HFFc6 (cell line): Measurements from ENCODE around the gene KCTD10. TPM values are rescaled to one million over a fixed set of nuclear protein-coding genes. Genes with fewer than 3 reads are reported as not detected.
"Not testable (repeated sequence)": the region's sequence is repeated elsewhere in the genome, so short reads cannot be mapped to it uniquely, and the experiment has no call there.

ENCODE experiments used
- DNase-seq: peaks from one replicate; pipeline ENCODE4 v3.0.0-alpha.2; 2018
- H3K27ac Mint-ChIP-seq: 2 replicates; pipeline ENCODE4 v1.8.0; 2020; ENCODE audit warnings: mild to moderate bottlenecking, mixed read lengths
- H3K27me3 Mint-ChIP-seq: 2 replicates; pipeline ENCODE4 v1.8.0; 2021; ENCODE audit warnings: mild to moderate bottlenecking, moderate library complexity, mixed read lengths; ENCODE audit not compliant: insufficient read depth
- H3K36me3 Mint-ChIP-seq: 2 replicates; pipeline ENCODE4 v1.8.0; 2021; ENCODE audit warnings: low read depth, mixed read lengths
- H3K4me1 Mint-ChIP-seq: 2 replicates; pipeline ENCODE4 v1.8.0; 2020; ENCODE audit warnings: low read depth, mixed read lengths
- H3K4me3 Mint-ChIP-seq: 2 replicates; pipeline ENCODE4 v1.8.0; 2020; ENCODE audit warnings: mild to moderate bottlenecking, moderate library complexity, mixed read lengths
- H3K9me3 Mint-ChIP-seq: 2 replicates; pipeline ENCODE4 v1.8.0; 2020; ENCODE audit warnings: mild to moderate bottlenecking, mixed read lengths
- CTCF ChIP-seq: fragments of 200-600 bp; sonication (generic); IDR thresholded peaks from 2 replicates; pipeline ENCODE4 v1.5.0; 2021; ENCODE audit warnings: antibody characterized with exemption, mild to moderate bottlenecking
- total RNA-seq, 6 experiments: library from RNA; stranded (reverse); fragmentation: NEBNext Ultra II Directional; extraction: Animal tissue kit (Norgen Biotek cat#: 25700); gene quantifications; 2 replicates in 1 of 6; 3 replicates in 5 of 6; pipeline ENCODE4 v1.2.3, GENCODE V29; 2021

The KCTD10 gene
- total RNA-seq, 6 experiments from 2014 or later, result 127 to 145 (median 134) TPM

- Mint-ChIP-seq H3K4me1 (no peaks in the 10 kb centered on the region), H3K4me3 (no peak overlapping the region), H3K9me3 (no peaks in the 10 kb centered on the region), H3K27me3 (peaks cover 22% of the 10 kb centered on the region), H3K27ac (no peak overlapping the region), H3K36me3 (no peaks in the 10 kb centered on the region)
- no peak for TF ChIP-seq CTCF
- DNase-seq, result no peak
Measured at GRCh38 chr12:109423392-109423791, 53.7 kb downstream of the KCTD10 start.

GRCh38 chr12:109422251-109422650 lies 54.8 kb downstream of the KCTD10 start:
- no peaks in the 10 kb centered on the region for H3K36me3 Mint-ChIP-seq
- no peak for TF ChIP-seq CTCF
- H3K4me3 Mint-ChIP-seq, result no peak overlapping the region
- no peak for DNase-seq
- no peak overlapping the region for H3K27ac Mint-ChIP-seq
- H3K27me3 Mint-ChIP-seq, result peaks cover 22% of the 10 kb centered on the region
- no peaks in the 10 kb centered on the region for H3K9me3 Mint-ChIP-seq
- no peaks in the 10 kb centered on the region for H3K4me1 Mint-ChIP-seq

- Mint-ChIP-seq H3K4me3 (no peak overlapping the region), H3K27ac (no peak overlapping the region), H3K9me3 (no peaks in the 10 kb centered on the region), H3K27me3 (peaks cover 22% of the 10 kb centered on the region), H3K4me1 (no peaks in the 10 kb centered on the region), H3K36me3 (no peaks in the 10 kb centered on the region)
- no peak for DNase-seq
- TF ChIP-seq CTCF, result no peak
Measured at GRCh38 chr12:109421355-109422087, 55.6 kb downstream of the KCTD10 start.

GRCh38 chr12:109418848-109419480 lies 58.1 kb downstream of the KCTD10 start:
- no peak for TF ChIP-seq CTCF

GRCh38 chr12:109406147-109406546 lies 71.0 kb downstream of the KCTD10 start:
- H3K4me3 Mint-ChIP-seq, H3K9me3 Mint-ChIP-seq, H3K36me3 Mint-ChIP-seq, DNase-seq, H3K4me1 Mint-ChIP-seq, H3K27ac Mint-ChIP-seq: not testable (repeated sequence)
- H3K27me3 Mint-ChIP-seq, result peaks cover 15% of the 10 kb centered on the region

More at GRCh38 chr12:109418848-109419480, 58.1 kb downstream of the KCTD10 start:
- Mint-ChIP-seq H3K4me1 (no peaks in the 10 kb centered on the region), H3K36me3 (no peaks in the 10 kb centered on the region), H3K27me3 (peaks cover 15% of the 10 kb centered on the region), H3K9me3 (no peaks in the 10 kb centered on the region), H3K4me3 (no peak overlapping the region), H3K27ac (no peak overlapping the region)
- DNase-seq, result no peak

- not testable (repeated sequence) for H3K36me3 Mint-ChIP-seq, DNase-seq, H3K27ac Mint-ChIP-seq, H3K9me3 Mint-ChIP-seq, H3K4me1 Mint-ChIP-seq, H3K4me3 Mint-ChIP-seq
- peaks cover 18% of the 10 kb centered on the region for H3K27me3 Mint-ChIP-seq
Measured at GRCh38 chr12:109404841-109405240, 72.3 kb downstream of the KCTD10 start.

Other genes starting within 250 kb of the KCTD10 start
- not detected for gene FOXN4, start 168.0 kb downstream of the KCTD10 start, total RNA-seq
- gene MYO1H, start 129.4 kb downstream of the KCTD10 start, total RNA-seq, result not detected
- 10 to 100 TPM; 41.3 to 43.6 (median 43.1) TPM for gene UBE3B, start 334 bp upstream of the KCTD10 start, total RNA-seq
- gene MMAB, start 96.2 kb upstream of the KCTD10 start, total RNA-seq, result 10 to 100 TPM; 12.8 to 23.1 (median 18.7) TPM
- 10 to 100 TPM in 1 of 6 experiments, 1 to 10 TPM in 5; 7.1 to 10.4 (median 7.9) TPM for gene MVK, start 96.5 kb upstream of the KCTD10 start, total RNA-seq
- under 1 TPM; 0.46 to 0.65 (median 0.64) TPM for gene FAM222A, start 236.5 kb upstream of the KCTD10 start, total RNA-seq